Kidney (tissue), 14 donors: ENCODE data around the gene GLRA2. TPM values are rescaled to one million over a fixed set of nuclear protein-coding genes. Genes with fewer than 3 reads are reported as not detected.

Experiments used
- DNase-seq, 5 donors: peaks; one replicate each; pipeline ENCODE4 v3.0.0-alpha.2; 2013 to 2020
- FAIRE-seq: peaks from 2 replicates; lab custom pipeline; 2012; peaks lifted over from hg19 to GRCh38; lab: Jason Lieb, UNC
- H3K27ac ChIP-seq, 2 donors: one replicate each; pipeline ENCODE4 v1.7.0; 2013; ENCODE audit warnings: low read depth in 2 of 2, low read length in 2 of 2, inconsistent platforms in 1 of 2
- H3K27me3 ChIP-seq: one replicate; pipeline ENCODE4 v1.7.1; 2013; ENCODE audit warnings: low read length, inconsistent platforms; ENCODE audit not compliant: control insufficient read depth, insufficient read depth
- H3K36me3 ChIP-seq, 3 donors: one replicate each; pipeline versions ENCODE4 v1.7.0 to v1.7.1; 2013; ENCODE audit warnings: low read length in 3 of 3, control low read depth in 1 of 3, inconsistent platforms in 1 of 3; ENCODE audit not compliant: insufficient read depth in 3 of 3, control insufficient read depth in 2 of 3
- H3K4me1 ChIP-seq, 3 donors: one replicate each; pipeline versions ENCODE4 v1.7.0 to v1.7.1; 2013; ENCODE audit warnings: low read length in 3 of 3, inconsistent platforms in 1 of 3, low read depth in 1 of 3; ENCODE audit not compliant: control insufficient read depth in 2 of 3, insufficient read depth in 2 of 3
- H3K4me3 ChIP-seq, 3 donors: one replicate each; pipeline versions ENCODE4 v1.7.0 to v1.8.1; 2013; ENCODE audit warnings: low read length in 3 of 3, control low read depth in 1 of 3, inconsistent platforms in 1 of 3
- H3K9ac ChIP-seq, 3 donors: one replicate each; pipeline versions ENCODE4 v1.7.0 to v1.7.1; 2013; ENCODE audit warnings: low read length in 3 of 3, control low read depth in 1 of 3, inconsistent platforms in 1 of 3
- H3K9me3 ChIP-seq, 3 donors: one replicate each; pipeline versions ENCODE4 v1.7.0 to v1.7.1; 2013; ENCODE audit warnings: low read length in 3 of 3, control low read depth in 1 of 3, inconsistent platforms in 1 of 3; ENCODE audit not compliant: control insufficient read depth in 2 of 3, insufficient read depth in 1 of 3
- CTCF ChIP-seq: IDR thresholded peaks from 3 replicates; pipeline ENCODE4 v1.5.1; 2012; ENCODE audit warnings: mild to moderate bottlenecking, moderate library complexity, borderline replicate concordance; ENCODE audit not compliant: insufficient read depth; ENCODE audit errors: extremely low read depth
- intact Hi-C: fragments of 100-400 bp; cut with DNase I; formaldehyde crosslinking; loops from one replicate; pipeline ENCODE4 v1.11.1; 2022
- polyA plus RNA-seq: library from polyadenylated mRNA; stranded (reverse); fragments of 350-450 nt; fragmentation: Illumina TruSeq; extraction: RNeasy Lipid Tissue Mini Kit (QIAGEN cat#74804); gene quantifications from one replicate; pipeline ENCODE4 v1.2.3, GENCODE V29; 2014; ENCODE audit warnings: low read depth, low replicate concordance; ENCODE audit not compliant: insufficient read depth
- total RNA-seq: library from RNA; stranded (reverse); fragmentation: NEBNext Ultra II Directional; extraction: Animal tissue kit (Norgen Biotek cat#: 25700); gene quantifications from one replicate; pipeline ENCODE4 v1.2.1, GENCODE V29; 2021
- donor health status: control.
- donor health status: control.
- donor health status: control.
- donor health status: control.
- donor health status: control.
- donor health status: DM: yes; HTN: yes; CAD: no.
- donor health status: Normal renal cell carcinoma (clear cell type).

GLRA2 gene
- total and polyA plus RNA-seq, 2 donors from 2014 or later = not detected

- peak; percentile 21 for FAIRE-seq
- Histone ChIP-seq H3K4me3 (no peak overlapping the region), H3K4me1 (no peaks in the 10 kb centered on the region), H3K9me3 (no peaks in the 10 kb centered on the region), H3K27me3 (no peaks in the 10 kb centered on the region), H3K36me3 (no peaks in the 10 kb centered on the region), H3K27ac (no peak overlapping the region), H3K9ac (no peak overlapping the region)
- no peak for DNase-seq
- intact Hi-C loops = no loop called here
- no peak for TF ChIP-seq CTCF
Measured at GRCh38 chrX:14641681-14642655, 112.6 kb downstream of the GLRA2 start.

GRCh38 chrX:14660970-14661369, 131.6 kb downstream of the GLRA2 start:
- Histone ChIP-seq H3K4me3 (no peak overlapping the region), H3K4me1 (no peaks in the 10 kb centered on the region), H3K9me3 (no peaks in the 10 kb centered on the region), H3K27me3 (no peaks in the 10 kb centered on the region), H3K27ac (no peak overlapping the region), H3K9ac (no peak overlapping the region), H3K36me3 (no peaks in the 10 kb centered on the region)
- DNase-seq (no peak), FAIRE-seq (no peak)
- intact Hi-C loops = no loop called here
- TF ChIP-seq CTCF = no peak

- no peaks in the 10 kb centered on the region for H3K27me3 ChIP-seq
- DNase-seq = no peak
- H3K9ac ChIP-seq = no peak overlapping the region
- no peak for FAIRE-seq
- H3K27ac ChIP-seq = no peak overlapping the region
- H3K4me3 ChIP-seq = no peak overlapping the region
- H3K4me1 ChIP-seq = no peaks in the 10 kb centered on the region
- no peaks in the 10 kb centered on the region for H3K36me3 ChIP-seq
- H3K9me3 ChIP-seq = no peaks in the 10 kb centered on the region
- intact Hi-C loops = no loop called here
- TF ChIP-seq CTCF = no peak
Measured at GRCh38 chrX:14670819-14671218, 141.5 kb downstream of the GLRA2 start.
